ENCODE data around the gene CSF1R.
"Not testable (repeated sequence)": the region's sequence is repeated elsewhere in the genome, so short reads cannot be mapped to it uniquely, and the experiment has no call there.

Gene CSF1R

GRCh38 chr5:150103678-150104549 is 17.6 kb upstream of the CSF1R start:
- no peak for DNase-seq

- DNase-seq = no peak
Measured at GRCh38 chr5:150101023-150101422, 14.7 kb upstream of the CSF1R start.

- DNase-seq = no peak
Measured at GRCh38 chr5:150097152-150097551, 10.8 kb upstream of the CSF1R start.

GRCh38 chr5:150092159-150092787 is 5.9 kb upstream of the CSF1R start:
- DNase-seq = no peak

- no peak for DNase-seq
Measured at GRCh38 chr5:150085191-150085912, 1.0 kb downstream of the CSF1R start.

- not testable (repeated sequence) for DNase-seq
Measured at GRCh38 chr5:150084754-150085153, 1.6 kb downstream of the CSF1R start.

GRCh38 chr5:150082889-150083288 is 3.5 kb downstream of the CSF1R start:
- no peak for DNase-seq

GRCh38 chr5:150082374-150082773 is 4.0 kb downstream of the CSF1R start:
- no peak for DNase-seq

- DNase-seq = no peak
Measured at GRCh38 chr5:150081541-150082283, 4.6 kb downstream of the CSF1R start.

GRCh38 chr5:150080696-150081435 is 5.5 kb downstream of the CSF1R start:
- DNase-seq = no peak

GRCh38 chr5:150079909-150080461 is 6.4 kb downstream of the CSF1R start:
- no peak for DNase-seq

- no peak for DNase-seq
Measured at GRCh38 chr5:150078802-150079689, 7.3 kb downstream of the CSF1R start.

- no peak for DNase-seq
Measured at GRCh38 chr5:150077996-150078801, 8.2 kb downstream of the CSF1R start.

- DNase-seq = no peak
Measured at GRCh38 chr5:150077060-150077459, 9.3 kb downstream of the CSF1R start.

GRCh38 chr5:150075806-150076205 is 10.5 kb downstream of the CSF1R start:
- no peak for DNase-seq

GRCh38 chr5:150075233-150075632 is 11.1 kb downstream of the CSF1R start:
- no peak for DNase-seq

GRCh38 chr5:150073677-150074076 is 12.7 kb downstream of the CSF1R start:
- DNase-seq = no peak

GRCh38 chr5:150073086-150073625 is 13.2 kb downstream of the CSF1R start:
- no peak for DNase-seq

- DNase-seq = no peak
Measured at GRCh38 chr5:150070821-150071220, 15.5 kb downstream of the CSF1R start.
